Limb (tissue), 2 donors: ENCODE data around the gene UFL1.

ENCODE experiments used
- DNase-seq, 2 donors: peaks; one replicate each; pipeline ENCODE4 v3.0.0-alpha.2; 2016; ENCODE audit errors: extremely low spot score in 2 of 2

Gene UFL1

DNA sequence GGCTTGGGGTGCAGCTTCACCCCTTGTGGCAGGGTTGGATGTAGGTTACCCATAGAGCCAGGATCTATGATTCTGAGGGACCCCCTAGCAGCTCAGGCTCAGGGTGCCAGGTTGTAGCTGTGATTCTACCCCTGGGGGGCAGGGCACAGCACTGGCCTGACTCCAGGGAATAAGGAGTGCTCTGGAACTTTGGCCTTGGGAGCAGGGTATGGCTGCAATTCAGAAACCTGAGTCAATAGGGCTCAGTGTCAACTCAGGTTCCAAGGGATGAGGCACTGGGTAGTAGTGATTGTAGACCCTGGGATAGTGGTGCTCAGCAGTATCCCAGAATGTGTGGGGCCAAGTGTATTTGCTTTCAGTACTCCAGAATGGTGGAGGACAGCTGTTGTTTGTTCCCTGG, 49.9 kb downstream of the UFL1 start:
- DNase-seq, result no peak

GRCh38 chr6:96575359-96575758, 53.8 kb downstream of the UFL1 start:
- no peak for DNase-seq

GRCh38 chr6:96576221-96576620, 54.6 kb downstream of the UFL1 start:
- no peak for DNase-seq

- no peak for DNase-seq
These were observed 60.4 kb downstream of the UFL1 start for GRCh38 chr6:96582021-96582420.

- DNase-seq, result no peak
These were observed 60.8 kb downstream of the UFL1 start for GRCh38 chr6:96582436-96582835.

- DNase-seq, result no peak
These were observed 82.8 kb downstream of the UFL1 start for GRCh38 chr6:96604420-96604819.
